ENCODE measurements around the gene NFILZ.
A peak's percentile ranks its signal among the peaks of the same experiment; 100 is the strongest.
"Not testable (repeated sequence)": the region's sequence is repeated elsewhere in the genome, so short reads cannot be mapped to it uniquely, and the experiment has no call there.

DNA sequence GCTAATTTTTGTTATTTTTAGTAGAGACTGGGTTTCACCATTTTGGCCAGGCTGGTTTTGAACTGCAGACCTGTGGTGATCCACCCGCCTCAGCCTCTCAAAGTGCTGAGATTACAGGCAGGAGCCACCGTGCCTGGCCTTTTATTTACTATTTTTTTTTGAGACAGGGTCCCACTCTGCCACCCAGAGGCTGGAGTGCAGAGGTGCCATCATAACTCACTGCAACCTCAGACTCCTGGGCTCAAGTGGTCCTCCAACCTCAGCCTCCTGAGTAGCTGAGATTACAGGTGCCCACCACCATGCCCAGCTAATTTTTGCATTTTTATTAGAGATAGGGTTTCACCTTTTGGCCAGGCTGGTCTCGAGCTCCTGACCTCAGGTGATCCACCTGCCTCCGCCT, 7.5 kb upstream of the NFILZ start:
- TF ChIP-seq, protein P1, sequence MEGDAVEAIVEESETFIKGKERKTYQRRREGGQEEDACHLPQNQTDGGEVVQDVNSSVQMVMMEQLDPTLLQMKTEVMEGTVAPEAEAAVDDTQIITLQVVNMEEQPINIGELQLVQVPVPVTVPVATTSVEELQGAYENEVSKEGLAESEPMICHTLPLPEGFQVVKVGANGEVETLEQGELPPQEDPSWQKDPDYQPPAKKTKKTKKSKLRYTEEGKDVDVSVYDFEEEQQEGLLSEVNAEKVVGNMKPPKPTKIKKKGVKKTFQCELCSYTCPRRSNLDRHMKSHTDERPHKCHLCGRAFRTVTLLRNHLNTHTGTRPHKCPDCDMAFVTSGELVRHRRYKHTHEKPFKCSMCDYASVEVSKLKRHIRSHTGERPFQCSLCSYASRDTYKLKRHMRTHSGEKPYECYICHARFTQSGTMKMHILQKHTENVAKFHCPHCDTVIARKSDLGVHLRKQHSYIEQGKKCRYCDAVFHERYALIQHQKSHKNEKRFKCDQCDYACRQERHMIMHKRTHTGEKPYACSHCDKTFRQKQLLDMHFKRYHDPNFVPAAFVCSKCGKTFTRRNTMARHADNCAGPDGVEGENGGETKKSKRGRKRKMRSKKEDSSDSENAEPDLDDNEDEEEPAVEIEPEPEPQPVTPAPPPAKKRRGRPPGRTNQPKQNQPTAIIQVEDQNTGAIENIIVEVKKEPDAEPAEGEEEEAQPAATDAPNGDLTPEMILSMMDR (conservative IDR thresholded peaks at IDR 0.05; ENCODE audit: low read depth, low read length), result peak; percentile 42; the same call in 1 of the 2 replicates
- TF ChIP-seq EZH2phosphoT487 (IDR thresholded peaks at IDR 0.05; ENCODE audit: borderline replicate concordance, low read length); EZH2 (IDR thresholded peaks at IDR 0.05; ENCODE audit: low read length, unreplicated experiment): not testable (repeated sequence)

Data from PC-3 (cell line).